Natural killer cell (primary cell): ENCODE results near the gene CERT1. TPM values are rescaled to one million over a fixed set of nuclear protein-coding genes. Genes with fewer than 3 reads are reported as not detected.
A peak's percentile ranks its signal among the peaks of the same experiment; 100 is the strongest.
"Not testable (repeated sequence)": the region's sequence is repeated elsewhere in the genome, so short reads cannot be mapped to it uniquely, and the experiment has no call there.

ENCODE experiments used
- ATAC-seq, 3 donors: fragments of 150-1000 bp in 2 of 3; fragments of 200-7000 bp in 1 of 3; cut with Tn5 transposase; 1 replicate in 1 of 3; 2 replicates in 2 of 3; pipeline ENCODE4 v1.10.0; 2021; ENCODE audit warnings: mild to moderate bottlenecking in 2 of 3, moderate library complexity in 2 of 3
- DNase-seq, 2 donors: peaks; one replicate each; pipeline versions ENCODE4 v3.0.0 to v3.0.0-alpha.2; 2013 to 2021; ENCODE audit warnings: mixed read lengths in 1 of 2
- H3K27ac ChIP-seq: one replicate; pipeline ENCODE4 v1.5.1; 2013; ENCODE audit warnings: mild to moderate bottlenecking, low read length
- H3K27me3 ChIP-seq: one replicate; pipeline ENCODE4 v1.6.1; 2013; ENCODE audit warnings: low read length; ENCODE audit not compliant: control insufficient read depth, insufficient read depth
- H3K36me3 ChIP-seq: one replicate; pipeline ENCODE4 v1.6.1; 2013; ENCODE audit warnings: low read length; ENCODE audit not compliant: control insufficient read depth, insufficient read depth
- H3K4me1 ChIP-seq: one replicate; pipeline ENCODE4 v1.6.1; 2013; ENCODE audit warnings: low read length; ENCODE audit not compliant: control insufficient read depth, insufficient read depth
- H3K4me3 ChIP-seq: one replicate; pipeline ENCODE4 v1.5.1; 2013; ENCODE audit warnings: low read length
- H3K9me3 ChIP-seq: one replicate; pipeline ENCODE4 v1.6.1; 2013; ENCODE audit warnings: low read length; ENCODE audit not compliant: control insufficient read depth, insufficient read depth
- H3K27ac Mint-ChIP-seq, 2 donors: one replicate each; pipeline ENCODE4 v1.8.0; 2022; ENCODE audit warnings: mild to moderate bottlenecking in 2 of 2, mixed read lengths in 2 of 2, moderate library complexity in 1 of 2
- H3K27me3 Mint-ChIP-seq, 2 donors: one replicate each; pipeline ENCODE4 v1.8.0; 2022; ENCODE audit warnings: low read depth in 2 of 2, mixed read lengths in 2 of 2
- H3K36me3 Mint-ChIP-seq: one replicate; pipeline ENCODE4 v1.8.0; 2022; ENCODE audit warnings: mixed read lengths
- H3K4me1 Mint-ChIP-seq, 2 donors: one replicate each; pipeline ENCODE4 v1.8.0; 2022; ENCODE audit warnings: mixed read lengths in 2 of 2
- H3K4me3 Mint-ChIP-seq: one replicate; pipeline ENCODE4 v1.8.0; 2022; ENCODE audit warnings: mild to moderate bottlenecking, moderate library complexity, mixed read lengths
- H3K9me3 Mint-ChIP-seq, 2 donors: one replicate each; pipeline ENCODE4 v1.8.0; 2022; ENCODE audit warnings: mixed read lengths in 2 of 2
- WGBS: methylation state at CpG from one replicate; pipeline ENCODE4 v1.1.7; 2013; ENCODE audit warnings: missing lambda C conversion rate; ENCODE audit not compliant: insufficient coverage; 5-methylcytosine and 5-hydroxymethylcytosine counted together
- intact Hi-C: fragments of 100-400 bp; cut with micrococcal nuclease; formaldehyde crosslinking; loops from one replicate; pipeline ENCODE4 v1.14.2; 2022
- total RNA-seq, 4 donors: library from RNA; stranded (reverse); fragments of 120-200 nt in 1 of 4; gene quantifications; one replicate each; pipeline versions ENCODE4 v1.2.3 to v1.2.4, GENCODE V29; 2013 to 2022
- TF ChIP-seq, protein P1 (sequence below): fragments of 200-600 bp; IDR thresholded peaks from one replicate; pipeline ENCODE4 v1.8.0; 2022; ENCODE audit warnings: antibody characterized with exemption

The CERT1 gene
- total RNA-seq, 3 donors from 2014 or later (not counting 1 experiment from before 2014, with no cell fraction given) = 50.1 to 51.4 (median 50.2) TPM

DNA sequence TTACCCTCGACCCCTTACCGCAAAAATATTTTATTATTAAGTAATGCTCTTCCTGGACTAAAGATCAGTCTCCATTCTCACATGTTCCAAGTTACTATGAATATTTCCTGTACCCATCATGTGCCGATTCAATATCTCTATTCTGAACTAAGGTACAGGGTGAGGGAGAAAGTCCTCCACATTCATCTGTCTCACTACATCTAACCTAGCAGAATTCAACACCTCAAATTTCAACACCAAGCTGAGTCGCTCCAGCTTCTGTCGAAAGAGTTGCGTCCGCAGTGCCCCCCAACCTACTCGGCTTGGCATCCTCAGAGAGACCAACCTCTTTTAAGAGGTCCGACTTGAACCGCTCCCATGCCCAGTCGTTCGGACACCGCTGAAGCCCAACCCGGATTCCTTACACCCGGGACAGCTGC is 1.0 kb downstream of the CERT1 start:
- H3K9me3 Mint-ChIP-seq = no peaks in the 10 kb centered on the region
- peaks cover 51% of the 10 kb centered on the region in 2 donors for H3K4me1 Mint-ChIP-seq
- DNase-seq = peak; percentile 19 to 39
- no peaks in the 10 kb centered on the region for H3K27me3 Mint-ChIP-seq
- intact Hi-C loops = loop anchor here (2.0 to 10.0 kb wide), 3 partner anchors 164 to 1946 kb away; partner anchors contain the start of genes ANKRA2, HMGCR and UTP15
- Histone ChIP-seq H3K4me1 (peaks cover 14% of the 10 kb centered on the region), H3K27ac (peak overlapping the region; percentile 64), H3K4me3 (peak overlapping the region; percentile 62), H3K9me3 (no peaks in the 10 kb centered on the region), H3K27me3 (no peaks in the 10 kb centered on the region), H3K36me3 (no peaks in the 10 kb centered on the region)
- TF ChIP-seq, protein P1, sequence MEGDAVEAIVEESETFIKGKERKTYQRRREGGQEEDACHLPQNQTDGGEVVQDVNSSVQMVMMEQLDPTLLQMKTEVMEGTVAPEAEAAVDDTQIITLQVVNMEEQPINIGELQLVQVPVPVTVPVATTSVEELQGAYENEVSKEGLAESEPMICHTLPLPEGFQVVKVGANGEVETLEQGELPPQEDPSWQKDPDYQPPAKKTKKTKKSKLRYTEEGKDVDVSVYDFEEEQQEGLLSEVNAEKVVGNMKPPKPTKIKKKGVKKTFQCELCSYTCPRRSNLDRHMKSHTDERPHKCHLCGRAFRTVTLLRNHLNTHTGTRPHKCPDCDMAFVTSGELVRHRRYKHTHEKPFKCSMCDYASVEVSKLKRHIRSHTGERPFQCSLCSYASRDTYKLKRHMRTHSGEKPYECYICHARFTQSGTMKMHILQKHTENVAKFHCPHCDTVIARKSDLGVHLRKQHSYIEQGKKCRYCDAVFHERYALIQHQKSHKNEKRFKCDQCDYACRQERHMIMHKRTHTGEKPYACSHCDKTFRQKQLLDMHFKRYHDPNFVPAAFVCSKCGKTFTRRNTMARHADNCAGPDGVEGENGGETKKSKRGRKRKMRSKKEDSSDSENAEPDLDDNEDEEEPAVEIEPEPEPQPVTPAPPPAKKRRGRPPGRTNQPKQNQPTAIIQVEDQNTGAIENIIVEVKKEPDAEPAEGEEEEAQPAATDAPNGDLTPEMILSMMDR = no peak
- ATAC-seq = no peak
- H3K36me3 Mint-ChIP-seq = no peaks in the 10 kb centered on the region
- WGBS = under 1% methylated on average over 12 of the region's 15 CpGs
- H3K4me3 Mint-ChIP-seq = peak overlapping the region; percentile 96
- H3K27ac Mint-ChIP-seq = peak overlapping the region; percentile 86 to 92

GRCh38 chr5:75509956-75510355 is 1.5 kb downstream of the CERT1 start:
- no peak overlapping the region for H3K27ac ChIP-seq
- H3K4me1 ChIP-seq = peaks cover 14% of the 10 kb centered on the region
- H3K27me3 Mint-ChIP-seq = no peaks in the 10 kb centered on the region

DNA sequence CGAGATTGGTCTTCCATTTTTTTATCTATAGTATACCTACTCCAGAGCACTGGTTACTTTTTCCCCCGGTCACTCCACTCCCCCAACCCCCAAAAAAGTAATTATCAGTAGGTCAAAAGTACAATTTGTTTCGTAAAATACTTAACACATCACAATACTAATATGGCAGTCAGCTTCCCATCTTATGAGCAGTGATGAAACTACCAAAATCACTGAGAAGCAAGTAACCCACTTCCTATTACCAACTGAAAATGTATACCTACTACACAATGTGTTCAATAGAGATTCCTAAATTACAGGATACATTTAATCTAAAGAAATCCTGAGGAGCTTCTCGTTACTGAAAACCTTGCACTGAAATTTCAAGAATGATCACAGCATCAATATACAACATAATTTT is 1.9 kb downstream of the CERT1 start:
- H3K27ac ChIP-seq = no peak overlapping the region
- TF ChIP-seq, protein P1 = no peak
- ATAC-seq (no peak), DNase-seq (no peak)
- no peaks in the 10 kb centered on the region for H3K27me3 Mint-ChIP-seq
- no peak overlapping the region for H3K4me3 ChIP-seq
- H3K4me1 Mint-ChIP-seq = peaks cover 51 to 54% of the 10 kb centered on the region in 2 donors
- peaks cover under 1% of the 10 kb centered on the region for H3K36me3 ChIP-seq
- H3K27me3 ChIP-seq = no peaks in the 10 kb centered on the region
- H3K36me3 Mint-ChIP-seq = no peaks in the 10 kb centered on the region
- peak overlapping the region; percentile 96 for H3K4me3 Mint-ChIP-seq
- intact Hi-C loops = no loop called here
- H3K27ac Mint-ChIP-seq = peak overlapping the region in 1 of 2 donors; percentile 86
- H3K4me1 ChIP-seq = peaks cover 14% of the 10 kb centered on the region
- H3K9me3 ChIP-seq = no peaks in the 10 kb centered on the region
- 82% methylated on average over 4 of the region's 4 CpGs for WGBS
- H3K9me3 Mint-ChIP-seq = no peaks in the 10 kb centered on the region

More at GRCh38 chr5:75509956-75510355, 1.5 kb downstream of the CERT1 start:
- Mint-ChIP-seq H3K9me3 (no peaks in the 10 kb centered on the region), H3K36me3 (no peaks in the 10 kb centered on the region), H3K4me1 (peaks cover 51% of the 10 kb centered on the region in 2 donors), H3K27ac (peak overlapping the region; percentile 86 to 92), H3K4me3 (peak overlapping the region; percentile 96)
- intact Hi-C loops = loop anchor here (2.0 to 10.0 kb wide), 3 partner anchors 165 to 1945 kb away; partner anchors contain the start of genes ANKRA2, HMGCR and UTP15
- no CpG with 5 or more reads among the region's 1 CpG for WGBS
- H3K36me3 ChIP-seq = no peaks in the 10 kb centered on the region
- H3K9me3 ChIP-seq = no peaks in the 10 kb centered on the region
- TF ChIP-seq, protein P1 = no peak
- no peak overlapping the region for H3K4me3 ChIP-seq
- no peaks in the 10 kb centered on the region for H3K27me3 ChIP-seq
- no peak for ATAC-seq
- DNase-seq = peak in 1 of 2 donors; percentile 14

DNA sequence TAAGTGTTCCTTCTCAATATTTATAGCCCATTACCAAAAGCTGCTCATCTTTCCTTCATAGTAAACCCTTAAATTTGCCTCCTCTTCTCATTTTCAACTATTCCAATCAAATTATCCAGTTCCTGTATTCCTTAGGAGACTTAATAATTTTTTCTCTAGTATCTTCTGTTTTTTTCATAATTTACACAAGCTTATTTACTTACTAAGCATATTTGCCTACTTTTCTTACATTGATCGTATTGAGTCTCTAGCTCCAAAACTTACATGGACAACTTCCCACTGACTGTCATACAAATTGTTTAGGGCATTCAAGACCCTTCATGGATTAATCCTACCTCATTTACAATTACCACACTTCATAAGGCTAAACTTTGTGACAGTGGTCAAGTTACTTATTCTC is 3.6 kb downstream of the CERT1 start:
- H3K27me3 ChIP-seq = no peaks in the 10 kb centered on the region
- Mint-ChIP-seq H3K9me3 (no peaks in the 10 kb centered on the region), H3K4me1 (peaks cover 44 to 52% of the 10 kb centered on the region in 2 donors), H3K27ac (no peak overlapping the region), H3K27me3 (no peaks in the 10 kb centered on the region), H3K36me3 (no peaks in the 10 kb centered on the region), H3K4me3 (no peak overlapping the region)
- DNase-seq (no peak), ATAC-seq (no peak)
- H3K36me3 ChIP-seq = peaks cover 8% of the 10 kb centered on the region
- H3K4me3 ChIP-seq = no peak overlapping the region
- H3K4me1 ChIP-seq = peaks cover 14% of the 10 kb centered on the region
- intact Hi-C loops = no loop called here
- 100% methylated on average over 1 of the region's 1 CpG for WGBS
- TF ChIP-seq, protein P1 = no peak
- no peaks in the 10 kb centered on the region for H3K9me3 ChIP-seq
- no peak overlapping the region for H3K27ac ChIP-seq

DNA sequence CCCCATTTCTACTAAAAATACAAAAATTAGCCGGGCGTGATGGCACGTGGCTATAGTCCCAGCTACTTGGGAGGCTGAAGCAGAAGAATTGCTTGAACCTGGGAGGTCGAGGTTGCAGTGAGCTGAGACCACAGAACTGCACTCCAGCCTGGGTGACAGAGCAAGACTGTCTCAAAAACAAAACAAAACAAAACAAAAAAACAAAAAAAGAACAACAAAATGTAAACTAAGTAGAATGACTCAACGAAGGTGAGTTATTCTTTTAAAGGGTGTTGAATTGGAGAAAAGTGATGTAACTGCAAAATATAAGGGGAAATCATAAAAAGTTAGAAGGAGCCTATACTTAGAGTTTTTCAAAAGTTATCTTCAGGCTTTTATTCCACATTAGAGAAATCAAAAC is 6.3 kb downstream of the CERT1 start:
- H3K4me1 Mint-ChIP-seq = peaks cover 32 to 46% of the 10 kb centered on the region in 2 donors
- H3K9me3 ChIP-seq, H3K27me3 ChIP-seq, H3K36me3 Mint-ChIP-seq, H3K27me3 Mint-ChIP-seq, ATAC-seq, H3K4me3 ChIP-seq, H3K27ac ChIP-seq, H3K27ac Mint-ChIP-seq, DNase-seq, H3K4me1 ChIP-seq, intact Hi-C loops, H3K9me3 Mint-ChIP-seq, H3K4me3 Mint-ChIP-seq, H3K36me3 ChIP-seq: not testable (repeated sequence)
- 75% methylated on average over 4 of the region's 5 CpGs for whole genome bisulfite sequencing
